Measurements from ENCODE around the gene CDH4.

Gene CDH4

GRCh38 chr20:61567204-61567603 is 315.1 kb downstream of the CDH4 start:
- DNase-seq = no peak

- DNase-seq = no peak
Observed at GRCh38 chr20:61569825-61570224, 317.8 kb downstream of the CDH4 start.

- no peak for DNase-seq
Observed at GRCh38 chr20:61570646-61571195, 318.7 kb downstream of the CDH4 start.

GRCh38 chr20:61571221-61571620 is 319.2 kb downstream of the CDH4 start:
- no peak for DNase-seq

- DNase-seq = no peak
Observed at GRCh38 chr20:61571916-61572711, 320.1 kb downstream of the CDH4 start.

- no peak for DNase-seq
Observed at GRCh38 chr20:61572789-61573188, 320.7 kb downstream of the CDH4 start.

- no peak for DNase-seq
Observed at GRCh38 chr20:61573415-61574305, 321.6 kb downstream of the CDH4 start.

GRCh38 chr20:61575151-61575937 is 323.3 kb downstream of the CDH4 start:
- no peak for DNase-seq

GRCh38 chr20:61576372-61576771 is 324.3 kb downstream of the CDH4 start:
- DNase-seq = no peak

- no peak for DNase-seq
Observed at GRCh38 chr20:61577065-61577464, 325.0 kb downstream of the CDH4 start.

- DNase-seq = no peak
Observed at GRCh38 chr20:61579908-61580307, 327.8 kb downstream of the CDH4 start.

GRCh38 chr20:61580958-61581824 is 329.1 kb downstream of the CDH4 start:
- DNase-seq = no peak

- no peak for DNase-seq
Observed at GRCh38 chr20:61581825-61582188, 329.7 kb downstream of the CDH4 start.

- no peak for DNase-seq
Observed at GRCh38 chr20:61582196-61582923, 330.3 kb downstream of the CDH4 start.

GRCh38 chr20:61583356-61583755 is 331.3 kb downstream of the CDH4 start:
- no peak for DNase-seq

- no peak for DNase-seq
Observed at GRCh38 chr20:61584851-61585250, 332.8 kb downstream of the CDH4 start.

GRCh38 chr20:61585764-61586163 is 333.7 kb downstream of the CDH4 start:
- DNase-seq = no peak

- DNase-seq = no peak
Observed at GRCh38 chr20:61587036-61587435, 335.0 kb downstream of the CDH4 start.

- no peak for DNase-seq
Observed at GRCh38 chr20:61587681-61588289, 335.7 kb downstream of the CDH4 start.
